Measurements from ENCODE around the gene CNTN6.

CNTN6 gene

DNA sequence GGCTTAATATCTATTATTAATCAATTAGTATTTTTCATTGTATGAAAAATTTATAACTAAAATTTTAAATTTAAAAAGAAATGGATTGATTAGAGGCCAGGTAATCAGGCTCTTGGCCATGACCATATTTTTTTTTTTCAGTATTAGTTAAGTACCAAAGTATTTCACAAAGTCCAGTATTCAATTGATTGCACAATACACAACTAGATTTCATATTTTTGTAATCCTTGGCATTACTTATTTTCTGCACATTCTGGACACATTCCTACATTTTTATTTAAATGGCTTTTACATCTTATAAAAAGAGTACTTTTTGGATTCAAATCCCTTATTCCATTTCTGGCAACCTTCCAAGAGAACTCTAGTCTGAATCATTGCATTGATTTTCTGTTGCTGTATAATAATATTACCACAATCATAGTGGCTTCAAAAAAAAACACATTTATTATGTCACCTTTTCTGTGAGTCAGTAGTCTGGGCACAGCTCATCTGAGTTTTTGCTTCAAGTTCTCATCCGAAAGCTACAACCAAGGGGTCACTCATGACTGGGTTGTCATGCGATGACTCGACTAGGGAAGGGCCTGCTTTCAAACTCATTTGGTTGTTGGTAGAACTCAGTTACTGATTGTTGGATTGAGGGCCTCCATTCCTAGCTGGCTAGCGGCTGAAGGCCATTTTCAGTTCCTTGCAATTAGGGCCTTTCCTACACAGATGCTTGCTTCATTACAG is 90.7 kb downstream of the CNTN6 start:
- DNase-seq: no peak

DNA sequence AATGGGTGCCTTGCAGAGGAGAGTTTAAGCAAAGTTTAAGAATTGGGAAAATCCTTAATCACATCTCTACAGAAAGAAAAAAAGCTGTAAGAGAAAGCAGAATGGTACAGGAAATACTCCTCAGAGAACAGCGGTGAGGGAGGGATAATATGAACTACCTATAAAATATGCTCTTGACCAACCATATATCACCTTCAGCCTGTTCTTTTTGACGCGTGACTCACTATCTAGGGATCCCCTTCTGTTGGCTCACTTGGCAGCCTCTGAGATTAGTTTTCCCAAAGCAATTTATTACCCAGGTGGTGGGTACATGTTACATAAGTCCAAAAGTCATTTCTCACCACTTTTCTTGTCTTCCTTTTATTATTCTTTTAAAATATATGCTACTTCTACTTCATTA is 97.7 kb downstream of the CNTN6 start:
- no peak for DNase-seq

- no peak for DNase-seq
Measured at GRCh38 chr3:1191026-1191425, 98.2 kb downstream of the CNTN6 start.

DNA sequence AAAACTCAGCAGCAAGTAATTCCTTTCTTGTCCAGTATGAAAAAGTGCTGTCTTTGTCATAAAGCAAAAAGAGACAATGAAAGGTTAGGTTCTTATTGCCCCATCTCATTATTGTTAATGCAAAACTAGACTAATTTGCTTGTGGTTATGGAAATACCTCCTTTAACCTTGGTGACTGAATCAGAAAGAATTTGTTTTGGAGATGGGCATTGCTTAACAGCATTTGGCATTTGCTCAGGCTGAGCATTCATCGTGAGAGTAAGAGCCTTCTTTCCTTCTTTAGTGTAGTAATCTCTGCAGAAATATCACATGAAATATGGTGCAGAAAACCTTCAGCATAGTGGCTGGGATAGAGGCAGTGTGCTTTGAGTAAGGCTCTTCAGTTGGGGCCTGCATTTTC is 103.1 kb downstream of the CNTN6 start:
- DNase-seq: no peak

- no peak for DNase-seq
Measured at GRCh38 chr3:1197051-1197450, 104.2 kb downstream of the CNTN6 start.

DNA sequence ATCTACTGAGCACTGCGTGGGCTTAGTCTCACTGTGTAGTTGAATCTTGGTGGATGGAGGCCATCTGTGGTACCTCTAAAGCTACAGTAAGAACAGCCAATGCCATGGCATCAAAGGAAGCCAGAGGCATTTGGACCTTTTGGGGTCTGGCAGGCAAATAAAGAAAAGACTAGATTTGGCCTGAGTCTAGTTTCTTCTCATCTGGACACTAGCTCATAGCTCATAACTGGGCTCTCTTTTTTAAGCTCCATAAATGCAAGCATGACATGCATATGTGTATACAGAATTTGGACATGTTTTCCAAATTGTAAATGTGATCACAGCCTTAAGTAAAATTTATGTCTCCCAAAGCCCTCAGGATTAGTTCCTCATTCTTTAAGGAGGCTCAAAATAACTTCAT is 107.5 kb downstream of the CNTN6 start:
- no peak for DNase-seq

DNA sequence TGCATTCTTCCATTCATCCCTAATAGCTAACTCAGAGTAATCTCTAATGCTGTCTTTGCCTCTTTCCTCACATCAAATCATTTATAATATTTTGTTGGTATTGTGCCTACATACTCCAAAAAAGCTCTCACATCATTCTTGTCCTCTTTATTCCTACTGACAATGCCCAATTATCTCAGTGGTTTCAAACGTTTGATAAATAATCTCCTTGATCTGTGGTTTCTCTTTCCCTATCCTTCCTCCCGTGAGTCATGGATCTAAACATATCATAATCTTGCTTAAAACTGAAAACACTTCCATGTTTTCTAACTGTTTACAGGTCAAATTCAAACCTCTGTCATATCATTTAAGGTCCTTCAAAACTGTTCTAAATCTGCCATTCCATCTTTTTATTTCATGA is 115.1 kb downstream of the CNTN6 start:
- DNase-seq: no peak

- DNase-seq: no peak
Measured at GRCh38 chr3:1214933-1215332, 122.1 kb downstream of the CNTN6 start.

DNA sequence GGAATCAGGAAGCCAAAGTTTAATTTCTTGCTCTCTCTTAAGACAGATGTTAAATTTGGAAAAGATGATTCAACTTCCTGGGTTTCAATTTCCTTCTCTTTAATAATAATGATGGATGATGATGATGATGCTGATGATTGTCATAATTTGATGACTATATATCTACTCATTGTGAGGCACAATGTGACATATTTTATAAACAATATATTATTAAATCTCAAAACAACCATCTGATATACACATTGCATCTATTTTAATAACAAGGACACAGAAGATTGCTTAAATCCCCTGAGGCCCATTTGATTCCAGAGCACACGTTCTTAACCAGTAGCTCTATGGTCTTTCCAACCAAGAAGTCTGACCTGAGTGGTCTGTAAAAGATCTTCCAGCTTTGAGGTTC is 124.0 kb downstream of the CNTN6 start:
- no peak for DNase-seq

DNA sequence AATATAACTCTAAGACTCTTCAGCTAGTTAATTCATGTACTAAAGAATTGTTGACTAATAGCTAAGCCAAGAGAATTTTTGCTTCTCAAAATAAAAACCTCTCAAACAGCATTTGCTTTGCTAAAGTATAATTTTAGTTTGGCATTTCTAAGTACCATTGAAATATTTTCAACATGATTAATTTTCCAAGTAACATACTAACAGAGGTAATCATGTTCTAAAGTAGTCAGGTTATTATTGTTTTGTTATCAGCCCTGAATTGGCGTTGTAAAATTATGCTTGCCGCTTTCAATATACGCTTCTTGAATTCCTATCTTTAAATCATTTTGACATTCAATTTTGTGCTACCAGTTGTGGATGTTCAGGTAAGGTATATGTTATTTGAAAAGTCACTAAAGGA is 134.3 kb downstream of the CNTN6 start:
- no peak for DNase-seq

DNA sequence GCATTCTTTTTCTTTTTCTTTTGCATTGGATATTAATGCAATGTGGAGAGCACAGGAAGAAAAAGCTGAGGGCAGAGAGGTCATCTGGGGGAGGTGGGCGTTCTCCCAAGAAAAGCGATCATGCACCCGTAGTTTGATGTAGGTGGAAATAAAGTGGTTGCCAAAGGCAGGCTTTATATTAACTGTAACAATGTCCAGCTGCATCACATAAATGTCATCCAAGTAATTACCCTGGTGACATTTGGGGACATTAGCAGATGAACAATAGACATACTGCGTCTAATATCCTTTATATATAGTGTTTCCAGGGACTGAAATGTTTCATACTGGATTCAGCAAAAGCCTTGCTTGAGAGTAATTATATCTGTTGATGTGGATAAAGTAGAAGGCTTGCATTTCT is 135.5 kb downstream of the CNTN6 start:
- DNase-seq: no peak

GRCh38 chr3:1230920-1231319 is 138.1 kb downstream of the CNTN6 start:
- DNase-seq: no peak

GRCh38 chr3:1232276-1232675 is 139.5 kb downstream of the CNTN6 start:
- no peak for DNase-seq

DNA sequence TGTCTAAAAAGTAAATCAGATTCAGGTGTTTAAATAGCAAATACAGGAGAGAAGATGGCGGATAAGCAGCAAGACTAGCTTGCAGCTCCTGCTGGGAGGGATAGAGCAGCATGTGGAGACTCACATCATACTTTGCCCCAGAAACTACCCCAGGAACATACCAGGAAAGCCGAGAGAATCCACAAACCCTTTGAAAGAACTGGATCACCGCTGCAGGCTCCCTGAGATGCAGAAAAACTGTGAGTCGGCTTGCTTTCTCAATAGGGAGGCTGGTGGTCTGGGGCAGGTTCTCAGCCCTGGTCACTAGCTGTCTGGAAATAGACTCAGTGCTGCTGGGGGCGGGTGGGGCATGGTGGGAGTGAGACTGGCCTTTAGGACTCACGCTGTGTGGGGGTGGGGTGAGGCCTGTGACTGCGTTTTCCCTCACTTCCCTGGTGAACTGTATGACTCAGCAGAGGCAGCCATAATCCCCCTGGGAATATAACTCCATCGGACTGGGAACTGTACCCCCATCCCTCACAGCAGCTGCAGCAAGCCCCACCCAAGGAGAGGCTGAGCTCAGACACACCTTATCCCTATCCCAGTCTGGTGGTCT is 142.8 kb downstream of the CNTN6 start:
- DNase-seq: no peak

DNA sequence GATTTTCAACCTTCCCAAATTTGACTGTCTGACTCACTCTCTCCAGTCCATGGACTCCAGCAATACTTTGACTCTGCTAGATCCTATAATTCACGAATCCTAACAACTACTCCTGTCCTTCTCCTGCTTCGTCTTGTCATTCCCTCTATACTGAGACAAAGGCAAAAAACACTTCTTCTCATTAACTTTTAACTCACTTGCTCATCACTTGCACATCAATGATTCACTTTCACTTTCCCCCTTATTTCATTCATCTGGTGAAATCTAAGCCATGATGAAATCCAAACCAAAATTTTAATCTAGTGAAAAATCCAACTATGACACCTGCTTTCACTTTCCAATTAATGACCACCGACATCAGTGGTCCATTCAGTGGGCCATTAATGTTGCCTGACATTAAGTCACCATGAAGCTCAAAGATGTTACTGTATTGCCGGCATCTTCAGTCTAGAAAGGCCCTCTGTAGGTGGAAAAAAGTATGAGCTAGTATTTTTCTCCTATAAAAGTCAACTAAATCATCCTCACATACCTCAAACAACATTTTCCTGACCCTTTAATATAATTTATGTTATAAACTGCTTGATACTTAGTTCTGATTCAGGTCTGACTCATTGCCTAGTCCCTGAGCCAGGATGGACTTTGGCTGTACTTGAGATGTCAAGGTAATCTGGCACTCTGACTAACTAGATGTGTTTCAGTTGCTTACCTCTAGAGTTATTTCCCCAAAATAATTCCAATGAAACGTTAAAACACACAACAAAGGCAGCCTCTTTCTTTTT is 158.6 kb downstream of the CNTN6 start:
- DNase-seq: no peak

DNA sequence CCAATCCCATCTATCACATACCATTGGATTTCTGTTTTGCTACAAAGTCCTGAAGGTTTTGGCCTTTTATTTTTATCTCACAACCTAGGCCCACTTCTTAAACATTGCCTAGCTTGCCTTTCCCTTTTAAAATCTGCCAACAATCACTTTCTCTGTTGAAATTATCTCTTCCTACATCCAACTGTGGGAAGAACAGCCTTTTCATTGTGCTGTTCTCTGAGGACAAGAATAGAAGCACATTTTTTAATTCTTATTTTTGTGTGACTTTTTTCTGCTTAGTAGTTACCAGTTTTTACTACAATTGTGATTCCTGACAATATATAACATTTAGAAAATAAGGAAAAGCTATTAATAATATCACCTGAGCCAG is 159.2 kb downstream of the CNTN6 start:
- DNase-seq: no peak

DNA sequence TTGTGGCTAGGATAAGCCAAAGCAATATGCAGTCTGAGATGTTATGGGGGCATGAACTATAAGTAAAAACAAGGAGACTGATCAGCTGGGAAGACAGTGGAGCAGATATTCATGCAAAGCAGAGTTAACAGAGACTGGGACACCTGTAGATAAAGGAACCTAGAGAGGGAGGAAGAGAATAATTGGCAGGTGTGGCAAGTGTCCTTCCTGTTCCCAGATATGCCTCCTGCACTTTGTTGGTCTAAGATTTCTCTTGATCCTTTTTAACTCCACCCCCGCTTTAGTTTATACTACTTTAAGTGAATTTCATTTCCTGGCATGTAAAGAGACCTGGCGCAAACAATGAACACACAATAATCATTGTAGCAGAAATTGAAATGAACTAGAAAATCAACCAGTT is 169.4 kb downstream of the CNTN6 start:
- DNase-seq: no peak

- no peak for DNase-seq
Measured at GRCh38 chr3:1263121-1263520, 170.3 kb downstream of the CNTN6 start.

DNA sequence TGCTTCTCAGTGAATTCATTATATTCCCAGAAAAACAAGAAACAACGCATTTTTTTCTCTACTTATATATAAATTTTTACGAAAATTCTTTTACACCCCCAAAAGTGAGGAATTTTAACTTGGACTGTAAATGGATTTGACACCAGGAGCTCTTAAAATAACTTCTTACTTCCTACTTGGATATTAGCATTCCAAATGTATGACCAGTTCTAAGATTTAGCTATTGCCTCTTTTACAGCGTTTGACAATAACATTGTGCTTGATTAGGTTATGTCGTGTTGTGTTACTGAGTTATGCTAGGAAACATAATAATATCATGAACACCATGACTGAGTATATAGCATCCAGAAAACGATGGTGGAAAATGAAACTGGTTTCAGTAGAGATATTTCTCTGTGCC is 177.0 kb downstream of the CNTN6 start:
- no peak for DNase-seq

GRCh38 chr3:1272546-1273265 is 179.9 kb downstream of the CNTN6 start:
- no peak for DNase-seq

DNA sequence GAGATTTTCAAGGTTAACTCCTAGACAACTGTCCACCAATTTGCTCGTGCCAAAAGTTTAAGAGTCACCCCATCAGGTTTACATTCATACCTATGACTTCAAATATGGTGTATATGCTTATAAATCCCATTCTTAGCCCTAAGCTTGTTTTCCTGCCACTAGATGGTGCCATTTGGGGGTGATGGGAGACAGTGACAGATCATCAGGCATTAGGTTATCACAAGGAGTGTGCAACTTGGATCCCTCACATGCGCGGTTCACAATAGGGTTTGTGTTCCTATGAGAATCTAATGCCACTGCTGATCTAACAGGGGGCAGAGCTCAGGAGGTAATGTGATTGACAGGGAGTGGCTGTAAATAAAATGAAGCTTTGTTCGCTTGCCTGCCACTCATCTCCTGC is 182.7 kb downstream of the CNTN6 start:
- DNase-seq: no peak

- DNase-seq: no peak
Measured at GRCh38 chr3:1287815-1288214, 195.0 kb downstream of the CNTN6 start.

DNA sequence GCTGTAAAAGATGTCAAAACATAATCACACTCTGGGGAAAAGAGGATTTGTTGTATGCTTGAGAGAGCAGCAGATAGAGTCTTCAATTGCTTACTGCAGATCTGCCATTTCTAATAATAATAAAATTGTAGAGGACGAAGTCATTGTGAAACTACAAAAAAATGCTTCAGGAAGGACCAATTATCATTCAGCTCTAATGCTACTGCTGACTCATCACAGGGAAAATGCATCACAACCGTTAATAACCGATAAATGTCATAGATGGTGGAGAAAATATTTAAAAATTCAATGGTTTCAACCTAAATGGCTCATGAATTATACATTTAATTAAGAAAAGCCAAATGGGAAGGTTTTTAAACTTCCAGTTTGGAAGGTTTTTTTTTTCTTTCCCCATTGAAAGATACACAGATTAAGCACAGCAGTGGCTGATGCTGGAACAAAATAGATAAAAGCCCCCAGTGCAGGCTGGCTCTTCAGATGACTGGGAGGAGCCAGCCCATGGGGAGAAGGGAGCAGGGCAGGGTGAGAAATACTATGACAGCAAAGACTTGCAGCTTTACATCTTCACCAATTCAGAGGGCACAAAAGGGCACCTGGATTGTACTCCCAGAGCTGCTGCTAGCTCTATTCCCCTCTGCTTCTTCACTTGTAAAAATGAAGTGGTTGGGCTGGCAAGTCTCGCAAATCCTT is 196.1 kb downstream of the CNTN6 start:
- DNase-seq: no peak

Measured in NK-92 treated with Interleukin-12 subunit alpha and Interleukin-12 subunit beta, amount 100 ng/mL, for 24 hours (cell line).